Spleen (tissue), 7 donors: ENCODE data around the gene DYSF.

ENCODE experiments used
- CTCF ChIP-seq, 11 experiments: fragments of 200-600 bp in 7 of 11; fragments of 450-650 bp in 4 of 11; sonication (generic) in 4 of 11; IDR thresholded peaks in 8 of 11; conservative IDR thresholded peaks in 3 of 11; 1 replicate in 7 of 11; 2 replicates in 4 of 11; pipeline versions ENCODE4 v1.4.0 to v1.8.0; 2016 to 2021; ENCODE audit warnings: antibody characterized with exemption in 11 of 11, inconsistent platforms in 4 of 11, mild to moderate bottlenecking in 1 of 11
- POLR2A ChIP-seq, 3 donors: fragments of 450-650 bp; IDR thresholded peaks; one replicate each; pipeline ENCODE4 v1.5.1; 2017; ENCODE audit warnings: antibody characterized with exemption in 3 of 3, mild to moderate bottlenecking in 1 of 3
- POLR2AphosphoS5 ChIP-seq, 3 donors: sonication (generic); formaldehyde crosslinking; IDR thresholded peaks; one replicate each; pipeline ENCODE4 v1.5.1; 2017; ENCODE audit warnings: antibody characterized with exemption in 3 of 3
- donor health status: DM: no; HTN: no; CAD: no; lungs with moderate emphysema.
- donor health status: DM: no; HTN: no; CAD: no.
- donor health status: DM: no; HTN: no; CAD: no.

- TF ChIP-seq CTCF (IDR thresholded peaks at IDR 0.05 in 8 of 11, conservative IDR thresholded peaks at IDR 0.05 in 3 of 11): no peak
- TF ChIP-seq POLR2A (IDR thresholded peaks at IDR 0.05): no peak
- TF ChIP-seq POLR2AphosphoS5 (IDR thresholded peaks at IDR 0.05): no peak
Observed at GRCh38 chr2:71428472-71429383, 24.6 kb upstream of the DYSF start.
